Cardiac muscle cell (in vitro differentiated cells and primary cell): ENCODE measurements around the gene CAPN9. TPM values are rescaled to one million over a fixed set of nuclear protein-coding genes. Genes with fewer than 3 reads are reported as not detected.

ENCODE experiments used
- DNase-seq, 2 donors: peaks; one replicate each; pipeline versions ENCODE4 v3.0.0 to v3.0.0-alpha.2; 2010 to 2017; ENCODE audit warnings: low read depth in 1 of 2, low spot score in 1 of 2
- H3K27ac ChIP-seq: fragments of 200-600 bp; sonication (generic); 2 replicates; pipeline ENCODE4 v1.5.1; 2016
- H3K27me3 ChIP-seq: fragments of 200-600 bp; sonication (generic); 2 replicates; pipeline ENCODE4 v1.6.0; 2016; ENCODE audit warnings: control low read depth
- H3K36me3 ChIP-seq: fragments of 200-600 bp; sonication (generic); 2 replicates; pipeline ENCODE4 v1.5.1; 2016; ENCODE audit warnings: control low read depth
- H3K4me1 ChIP-seq: fragments of 200-600 bp; sonication (generic); 2 replicates; pipeline ENCODE4 v1.8.1; 2017; ENCODE audit warnings: low read depth, mild to moderate bottlenecking, mixed run types
- H3K4me3 ChIP-seq: fragments of 200-600 bp; sonication (generic); 2 replicates; pipeline ENCODE4 v1.5.1; 2016; ENCODE audit warnings: mild to moderate bottlenecking
- H3K9me3 ChIP-seq: fragments of 200-600 bp; sonication (generic); 2 replicates; pipeline ENCODE4 v1.5.1; 2017; ENCODE audit warnings: low read depth, mild to moderate bottlenecking, control low read depth
- CTCF ChIP-seq: IDR thresholded peaks from 2 replicates; pipeline ENCODE4 v1.5.1; 2012; ENCODE audit warnings: low read depth, mild to moderate bottlenecking, low read length
- polyA plus RNA-seq: library from polyadenylated mRNA; unstranded; fragments of >200 nt; fragmentation: Nextera tagmentation; extraction: Ambion mirVana; gene quantifications from 2 replicates; pipeline ENCODE4 v1.2.1, GENCODE V29; 2016
- total RNA-seq: library from RNA; depleted of rRNA; stranded (reverse); fragments of >200 nt; gene quantifications from 2 replicates; pipeline ENCODE4 v1.2.3, GENCODE V29; 2016

Gene CAPN9
- total and polyA plus RNA-seq, 2 experiments from 2014 or later = 0.12 to 0.87 TPM

GRCh38 chr1:230794871-230795605, 47.9 kb downstream of the CAPN9 start:
- H3K27ac ChIP-seq = no peak overlapping the region

GRCh38 chr1:230796626-230797025, 49.4 kb downstream of the CAPN9 start:
- no peaks in the 10 kb centered on the region for H3K4me1 ChIP-seq
- H3K27ac ChIP-seq = no peak overlapping the region
- H3K4me3 ChIP-seq = no peak overlapping the region
- no peaks in the 10 kb centered on the region for H3K36me3 ChIP-seq
- no peak for TF ChIP-seq CTCF
- H3K27me3 ChIP-seq = peaks cover 3% of the 10 kb centered on the region
- no peaks in the 10 kb centered on the region for H3K9me3 ChIP-seq
- DNase-seq = no peak

More at GRCh38 chr1:230794871-230795605, 47.9 kb downstream of the CAPN9 start:
- H3K9me3 ChIP-seq = no peaks in the 10 kb centered on the region
- H3K4me1 ChIP-seq = no peaks in the 10 kb centered on the region
- DNase-seq = no peak
- peaks cover 5% of the 10 kb centered on the region for H3K27me3 ChIP-seq
- H3K36me3 ChIP-seq = no peaks in the 10 kb centered on the region
- TF ChIP-seq CTCF = no peak
- H3K4me3 ChIP-seq = no peak overlapping the region

- no peak overlapping the region for H3K27ac ChIP-seq
- H3K36me3 ChIP-seq = no peaks in the 10 kb centered on the region
- no peak for TF ChIP-seq CTCF
- no peak for DNase-seq
- H3K4me1 ChIP-seq = no peaks in the 10 kb centered on the region
- H3K9me3 ChIP-seq = no peaks in the 10 kb centered on the region
- no peak overlapping the region for H3K4me3 ChIP-seq
- H3K27me3 ChIP-seq = no peaks in the 10 kb centered on the region
Observed at GRCh38 chr1:230797376-230797920, 50.3 kb downstream of the CAPN9 start.

DNA sequence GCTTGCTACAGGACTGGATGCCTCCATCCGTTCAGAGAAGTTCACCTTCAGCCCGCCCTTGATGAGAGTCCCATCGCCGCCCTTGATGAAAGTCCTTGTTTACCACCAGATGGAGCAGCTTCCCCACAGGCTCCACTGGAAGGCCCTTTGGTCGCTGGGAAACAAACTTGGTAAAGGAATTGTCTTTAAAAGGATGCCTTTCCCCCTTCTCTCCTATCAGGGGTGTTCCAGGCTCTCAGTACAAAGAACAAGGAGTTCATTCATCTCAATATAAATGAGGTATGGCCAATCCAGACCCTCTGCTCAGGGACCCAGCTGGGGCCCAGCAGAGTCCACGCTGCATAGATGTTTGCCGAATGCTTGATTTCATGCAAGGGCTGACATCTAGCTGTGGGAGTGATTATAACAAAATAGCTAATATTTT, 50.8 kb downstream of the CAPN9 start:
- Histone ChIP-seq H3K9me3 (no peaks in the 10 kb centered on the region), H3K4me1 (no peaks in the 10 kb centered on the region), H3K36me3 (no peaks in the 10 kb centered on the region), H3K4me3 (no peak overlapping the region), H3K27ac (no peak overlapping the region), H3K27me3 (no peaks in the 10 kb centered on the region)
- peak; percentile 83 for TF ChIP-seq CTCF
- DNase-seq = peak; percentile 86

GRCh38 chr1:230798491-230798890, 51.3 kb downstream of the CAPN9 start:
- H3K36me3 ChIP-seq = no peaks in the 10 kb centered on the region
- DNase-seq = no peak
- H3K27ac ChIP-seq = no peak overlapping the region
- H3K27me3 ChIP-seq = no peaks in the 10 kb centered on the region
- no peaks in the 10 kb centered on the region for H3K4me1 ChIP-seq
- TF ChIP-seq CTCF = no peak
- H3K9me3 ChIP-seq = no peaks in the 10 kb centered on the region
- H3K4me3 ChIP-seq = no peak overlapping the region
